H7 (cell line): ENCODE results near the gene MAP2K6. TPM values are rescaled to one million over a fixed set of nuclear protein-coding genes. Genes with fewer than 3 reads are reported as not detected.

ENCODE experiments used
- DNase-seq: peaks from one replicate; pipeline ENCODE4 v3.0.0; 2012
- H3K27me3 ChIP-seq: 2 replicates; pipeline ENCODE4 v1.6.0; 2011; ENCODE audit warnings: mild to moderate bottlenecking, low read length; ENCODE audit not compliant: control insufficient read depth, insufficient read depth
- H3K36me3 ChIP-seq: replicated peaks from 2 replicates; pipeline ENCODE4 v1.5.1; 2011; ENCODE audit warnings: low read length; ENCODE audit not compliant: control insufficient read depth, insufficient read depth
- H3K4me3 ChIP-seq: 2 replicates; pipeline ENCODE4 v1.5.1; 2011; ENCODE audit warnings: low read depth, mild to moderate bottlenecking, control low read depth, low read length, moderate library complexity; ENCODE audit not compliant: insufficient read depth
- total RNA-seq: library from RNA; depleted of rRNA; stranded (reverse); fragments of >200 nt; shearing (Covaris generic); gene quantifications from 2 replicates; pipeline ENCODE4 v1.2.3, GENCODE V29; 2014

MAP2K6 gene
- total RNA-seq, 1 experiment from 2014 or later: 11.9 TPM

- Histone ChIP-seq H3K4me3 (no peak overlapping the region), H3K36me3 (no peaks in the 10 kb centered on the region), H3K27me3 (no peaks in the 10 kb centered on the region)
- DNase-seq: no peak
These were observed 23.0 kb downstream of the MAP2K6 start for GRCh38 chr17:69437475-69437874.

GRCh38 chr17:69438776-69439175 lies 24.3 kb downstream of the MAP2K6 start:
- H3K36me3 ChIP-seq: no peaks in the 10 kb centered on the region
- no peak for DNase-seq
- H3K27me3 ChIP-seq: no peaks in the 10 kb centered on the region
- no peak overlapping the region for H3K4me3 ChIP-seq

- H3K4me3 ChIP-seq: no peak overlapping the region
- DNase-seq: no peak
- no peaks in the 10 kb centered on the region for H3K27me3 ChIP-seq
- no peaks in the 10 kb centered on the region; the same call in 1 of the 2 replicates for H3K36me3 ChIP-seq
These were observed 26.7 kb downstream of the MAP2K6 start for GRCh38 chr17:69441179-69441578.

- H3K4me3 ChIP-seq: no peak overlapping the region
- no peak for DNase-seq
- no peaks in the 10 kb centered on the region for H3K27me3 ChIP-seq
- no peaks in the 10 kb centered on the region; the same call in 1 of the 2 replicates for H3K36me3 ChIP-seq
These were observed 28.6 kb downstream of the MAP2K6 start for GRCh38 chr17:69443138-69443537.

GRCh38 chr17:69444023-69444422 lies 29.5 kb downstream of the MAP2K6 start:
- no peak overlapping the region for H3K4me3 ChIP-seq
- no peaks in the 10 kb centered on the region for H3K27me3 ChIP-seq
- H3K36me3 ChIP-seq: no peaks in the 10 kb centered on the region; the same call in 1 of the 2 replicates
- DNase-seq: no peak

- Histone ChIP-seq H3K4me3 (no peak overlapping the region), H3K36me3 (no peaks in the 10 kb centered on the region; the same call in 1 of the 2 replicates), H3K27me3 (no peaks in the 10 kb centered on the region)
- no peak for DNase-seq
These were observed 30.6 kb downstream of the MAP2K6 start for GRCh38 chr17:69445132-69445531.

- DNase-seq: no peak
- Histone ChIP-seq H3K4me3 (no peak overlapping the region), H3K36me3 (no peaks in the 10 kb centered on the region; the same call in 1 of the 2 replicates), H3K27me3 (no peaks in the 10 kb centered on the region)
These were observed 33.2 kb downstream of the MAP2K6 start for GRCh38 chr17:69447726-69448125.

GRCh38 chr17:69448431-69449102 lies 34.1 kb downstream of the MAP2K6 start:
- no peaks in the 10 kb centered on the region for H3K27me3 ChIP-seq
- no peak overlapping the region for H3K4me3 ChIP-seq
- peak; percentile 75 for DNase-seq
- no peaks in the 10 kb centered on the region; the same call in 1 of the 2 replicates for H3K36me3 ChIP-seq

GRCh38 chr17:69450131-69450530 lies 35.6 kb downstream of the MAP2K6 start:
- Histone ChIP-seq H3K36me3 (no peaks in the 10 kb centered on the region), H3K4me3 (no peak overlapping the region), H3K27me3 (no peaks in the 10 kb centered on the region)
- DNase-seq: no peak

GRCh38 chr17:69450918-69451317 lies 36.4 kb downstream of the MAP2K6 start:
- no peaks in the 10 kb centered on the region for H3K36me3 ChIP-seq
- H3K27me3 ChIP-seq: no peaks in the 10 kb centered on the region
- DNase-seq: no peak
- H3K4me3 ChIP-seq: no peak overlapping the region

- H3K27me3 ChIP-seq: no peaks in the 10 kb centered on the region
- no peaks in the 10 kb centered on the region for H3K36me3 ChIP-seq
- no peak for DNase-seq
- no peak overlapping the region for H3K4me3 ChIP-seq
These were observed 37.2 kb downstream of the MAP2K6 start for GRCh38 chr17:69451416-69452394.

GRCh38 chr17:69452664-69453260 lies 38.3 kb downstream of the MAP2K6 start:
- DNase-seq: no peak
- Histone ChIP-seq H3K4me3 (no peak overlapping the region), H3K27me3 (no peaks in the 10 kb centered on the region), H3K36me3 (no peaks in the 10 kb centered on the region)

- Histone ChIP-seq H3K36me3 (no peaks in the 10 kb centered on the region), H3K27me3 (no peaks in the 10 kb centered on the region), H3K4me3 (no peak overlapping the region)
- no peak for DNase-seq
These were observed 39.6 kb downstream of the MAP2K6 start for GRCh38 chr17:69454051-69454450.

GRCh38 chr17:69455040-69455439 lies 40.5 kb downstream of the MAP2K6 start:
- H3K36me3 ChIP-seq: no peaks in the 10 kb centered on the region
- no peak overlapping the region for H3K4me3 ChIP-seq
- DNase-seq: no peak
- no peaks in the 10 kb centered on the region for H3K27me3 ChIP-seq
